GM19328 (cell line): ENCODE measurements around the gene ESYT1.

Source experiments
- ATAC-seq: cut with Tn5 transposase; IDR thresholded peaks from one replicate; pipeline ENCODE4 v1.9.1; 2021; ENCODE audit warnings: mild to moderate bottlenecking, moderate library complexity; ENCODE audit not compliant: unreplicated experiment

The ESYT1 gene

GRCh38 chr12:56186957-56187356 lies 58.9 kb downstream of the ESYT1 start:
- no peak for ATAC-seq

- ATAC-seq, result no peak
Observed at GRCh38 chr12:56188131-56188777, 60.2 kb downstream of the ESYT1 start.

GRCh38 chr12:56188778-56189098 lies 60.7 kb downstream of the ESYT1 start:
- ATAC-seq, result peak; percentile 9

GRCh38 chr12:56189099-56189917 lies 61.2 kb downstream of the ESYT1 start, which contains the start of gene SMARCC2:
Gene SMARCC2, minus strand, starts transcription at chr12:56189483. Its CDS starts 22 bp downstream, at chr12:56189461.
- peak; percentile 60 for ATAC-seq

DNA sequence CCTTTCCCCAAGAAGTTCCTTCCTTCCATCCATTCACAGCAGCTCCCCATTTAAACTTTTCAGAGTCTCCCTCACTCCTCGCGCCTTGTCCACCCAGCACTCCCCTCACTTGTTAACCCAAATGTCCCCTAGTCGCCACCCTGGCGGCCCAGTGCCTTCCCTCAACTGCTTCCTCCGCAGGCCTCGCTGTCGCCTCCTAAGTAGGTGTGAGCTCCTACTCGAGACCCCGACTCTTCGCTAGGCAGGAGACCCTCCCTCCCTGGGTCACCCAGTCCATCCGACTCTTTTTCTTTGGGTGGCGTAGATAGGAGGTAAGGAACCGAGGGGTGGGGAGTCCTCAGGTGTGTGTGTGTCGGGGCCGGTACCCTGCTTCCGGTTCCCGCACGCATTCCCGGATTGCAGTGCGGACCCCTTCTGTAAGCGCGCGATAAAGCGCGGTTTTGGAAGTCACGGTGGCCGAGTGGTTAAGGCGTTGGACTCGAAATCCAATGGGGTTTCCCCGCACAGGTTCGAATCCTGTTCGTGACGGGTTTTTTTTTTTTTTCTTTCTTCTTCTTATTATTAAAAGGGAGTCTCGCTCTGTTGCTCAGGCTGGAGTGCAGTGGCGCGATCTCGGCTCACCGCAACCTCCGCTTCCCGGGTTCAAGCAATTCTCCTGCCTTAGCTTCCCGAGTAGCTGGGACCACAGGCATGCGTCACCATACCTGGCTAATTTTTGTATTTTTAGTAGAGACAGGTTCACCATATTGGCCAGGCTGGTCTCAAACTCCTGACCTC lies 62.0 kb downstream of the ESYT1 start:
- peak; percentile 25 for ATAC-seq

DNA sequence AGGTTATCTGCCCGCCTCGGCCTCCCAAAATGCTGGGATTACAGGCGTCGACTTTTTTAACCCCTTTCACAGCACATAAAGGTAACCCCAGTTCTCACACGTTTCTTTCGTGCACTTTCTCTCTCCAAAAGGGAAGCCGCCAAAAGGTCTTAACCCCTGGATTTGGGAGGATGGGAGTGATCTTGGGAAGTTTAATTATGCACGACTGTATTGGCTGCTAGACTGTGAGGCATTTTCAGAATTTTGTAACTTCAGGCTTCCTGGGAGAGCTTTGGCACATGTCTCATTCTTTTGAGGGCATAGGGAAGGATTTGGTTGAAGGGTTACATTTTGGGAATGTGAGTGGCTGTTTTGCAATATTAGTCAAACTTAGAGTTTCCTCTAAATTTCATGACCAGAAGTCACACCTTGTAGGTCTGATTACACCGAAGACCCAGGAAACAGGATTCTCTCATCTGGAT lies 62.7 kb downstream of the ESYT1 start:
- ATAC-seq, result no peak

GRCh38 chr12:56192582-56192981 lies 64.5 kb downstream of the ESYT1 start:
- no peak for ATAC-seq

- no peak for ATAC-seq
Observed at GRCh38 chr12:56193025-56193578, 65.0 kb downstream of the ESYT1 start.
